ENCODE results near the gene TRAPPC14. TPM values are rescaled to one million over a fixed set of nuclear protein-coding genes. Genes with fewer than 3 reads are reported as not detected.

TRAPPC14 gene
- polyA plus RNA-seq, 1 of the 3 experiments (the other 2 are of a cell fraction) = 13.9 TPM

GRCh38 chr7:100107125-100107737, 51.3 kb downstream of the TRAPPC14 start:
- DNase-seq = peak; percentile 18
- ChIA-PET CTCF (no interaction called here), POLR2A (interaction anchor here (1.5 kb wide), 1 partner anchor 13 kb away, joined by 3 read pairs; no protein-coding TSS in a partner anchor)
- Histone ChIP-seq H3K9me2 (no peaks in the 10 kb centered on the region), H3K9ac (no peak overlapping the region), H3K79me2 (ENCODE audit: insufficient read depth) (peaks cover 9% of the 10 kb centered on the region), H3K27ac (ENCODE audit: low read depth in 2 of 2, low read length in 1 of 2) (no peak overlapping the region), H3K9me3 (no peaks in the 10 kb centered on the region), H3K36me3 (replicated peaks in 1 of 2; ENCODE audit: control insufficient read depth in 1 of 2, insufficient read depth in 2 of 2, low read length in 1 of 2) (peaks cover 39 to 47% of the 10 kb centered on the region in 2 experiments), H3K4me2 (no peak overlapping the region), H3K4me1 (ENCODE audit: control insufficient read depth in 1 of 2, insufficient read depth in 2 of 2, low read depth in 1 of 2, low read length in 1 of 2) (peaks cover 6 to 8% of the 10 kb centered on the region in 2 experiments; a peak in 3 of 4 replicates), H2AFZ (ENCODE audit: low read depth) (no peak overlapping the region), H3K27me3 (ENCODE audit: insufficient read depth) (no peaks in the 10 kb centered on the region), H3K4me3 (ENCODE audit: low read depth in 2 of 2, low read length in 1 of 2) (no peak overlapping the region), H3F3A (replicated peaks; ENCODE audit: insufficient read depth) (peaks cover 39% of the 10 kb centered on the region), H4K20me1 (ENCODE audit: insufficient read depth) (no peaks in the 10 kb centered on the region)
- WGBS (ENCODE audit: low lambda C conversion rate) = 91% methylated on average over 25 of the region's 25 CpGs
- no peak for TF ChIP-seq REST (IDR thresholded peaks at IDR 0.05; ENCODE audit: low read depth, low read length)
- TF ChIP-seq CTCF (IDR thresholded peaks at IDR 0.05) = no peak
- TF ChIP-seq NFIC (IDR thresholded peaks at IDR 0.05; ENCODE audit: borderline replicate concordance) = no peak
- no peak for TF ChIP-seq RFX5 (IDR thresholded peaks at IDR 0.05; ENCODE audit: low read length)

GRCh38 chr7:100106633-100107032, 51.9 kb downstream of the TRAPPC14 start:
- Histone ChIP-seq H2AFZ (ENCODE audit: low read depth) (no peak overlapping the region), H3K9me3 (no peaks in the 10 kb centered on the region), H3K27ac (ENCODE audit: low read depth in 2 of 2, low read length in 1 of 2) (no peak overlapping the region), H3K27me3 (ENCODE audit: insufficient read depth) (no peaks in the 10 kb centered on the region), H3K79me2 (ENCODE audit: insufficient read depth) (peaks cover 13% of the 10 kb centered on the region), H3K9me2 (no peaks in the 10 kb centered on the region), H3F3A (replicated peaks; ENCODE audit: insufficient read depth) (peaks cover 42% of the 10 kb centered on the region), H4K20me1 (ENCODE audit: insufficient read depth) (no peaks in the 10 kb centered on the region), H3K36me3 (replicated peaks in 1 of 2; ENCODE audit: control insufficient read depth in 1 of 2, insufficient read depth in 2 of 2, low read length in 1 of 2) (peaks cover 38 to 47% of the 10 kb centered on the region in 2 experiments), H3K9ac (no peak overlapping the region), H3K4me2 (no peak overlapping the region), H3K4me1 (ENCODE audit: control insufficient read depth in 1 of 2, insufficient read depth in 2 of 2, low read depth in 1 of 2, low read length in 1 of 2) (peaks cover 6 to 8% of the 10 kb centered on the region in 2 experiments; a peak in 3 of 4 replicates), H3K4me3 (ENCODE audit: low read depth in 2 of 2, low read length in 1 of 2) (no peak overlapping the region)
- WGBS (ENCODE audit: low lambda C conversion rate) = 91% methylated on average over 17 of the region's 17 CpGs
- DNase-seq = no peak
- POLR2A ChIA-PET = interaction anchor here (1.5 kb wide), 1 partner anchor 14 kb away, joined by 3 read pairs; no protein-coding TSS in a partner anchor
- TF ChIP-seq RFX5 (IDR thresholded peaks at IDR 0.05; ENCODE audit: low read length) (no peak), ZBTB33 (IDR thresholded peaks at IDR 0.05; ENCODE audit: borderline replicate concordance, low read depth) (no peak), RAD21 (IDR thresholded peaks at IDR 0.05; ENCODE audit: low read length) (no peak), NRF1 (IDR thresholded peaks at IDR 0.05; ENCODE audit: low read depth, low read length) (no peak), GATA2 (CRISPR knock-in tag; IDR thresholded peaks at IDR 0.05) (no peak), SMC3 (IDR thresholded peaks at IDR 0.05; ENCODE audit: low read depth, low read length) (no peak), IRF3 (IDR thresholded peaks at IDR 0.05; ENCODE audit: low read depth, low read length) (no peak), YY1 (IDR thresholded peaks at IDR 0.05; ENCODE audit: low read depth) (no peak), TAF1 (IDR thresholded peaks at IDR 0.05; ENCODE audit: borderline replicate concordance, low read depth, low read length) (no peak), EP300 (IDR thresholded peaks at IDR 0.05; ENCODE audit: borderline replicate concordance in 1 of 2, low read depth in 1 of 2, low read length in 1 of 2) (no peak), TEAD4 (IDR thresholded peaks at IDR 0.05; ENCODE audit: borderline replicate concordance, insufficient read depth) (no peak), POLR2AphosphoS5 (IDR thresholded peaks at IDR 0.05; ENCODE audit: low read depth, low read length) (no peak), ELF1 (IDR thresholded peaks at IDR 0.05) (no peak)
- CTCF ChIA-PET = no interaction called here
